Spleen (tissue), 11 donors: ENCODE data around the gene ERC2. TPM values are rescaled to one million over a fixed set of nuclear protein-coding genes. Genes with fewer than 3 reads are reported as not detected.

Experiments used
- DNase-seq: peaks from one replicate; pipeline ENCODE4 v3.0.0-alpha.2; 2020
- H3K27ac ChIP-seq, 8 donors: fragments of 200-600 bp; sonication (generic) in 7 of 8; 1 replicate in 4 of 8; 2 replicates in 4 of 8; pipeline versions ENCODE4 v1.5.0 to v1.8.0; 2016 to 2021; ENCODE audit warnings: inconsistent platforms in 4 of 8, mild to moderate bottlenecking in 4 of 8, moderate library complexity in 1 of 8
- H3K27me3 ChIP-seq, 7 donors: fragments of 200-600 bp; sonication (generic) in 6 of 7; replicated peaks in 1 of 7; 1 replicate in 4 of 7; 2 replicates in 3 of 7; pipeline versions ENCODE4 v1.5.0 to v1.8.0; 2016 to 2021; ENCODE audit warnings: inconsistent platforms in 3 of 7, mild to moderate bottlenecking in 1 of 7
- H3K36me3 ChIP-seq, 6 donors: fragments of 200-600 bp; sonication (generic) in 5 of 6; 1 replicate in 4 of 6; 2 replicates in 2 of 6; pipeline versions ENCODE4 v1.5.0 to v1.8.0; 2016 to 2021; ENCODE audit warnings: inconsistent platforms in 2 of 6
- H3K4me1 ChIP-seq, 6 donors: fragments of 200-600 bp; sonication (generic) in 5 of 6; 1 replicate in 3 of 6; 2 replicates in 3 of 6; pipeline versions ENCODE4 v1.5.0 to v1.8.0; 2016 to 2021; ENCODE audit warnings: inconsistent platforms in 3 of 6
- H3K4me3 ChIP-seq, 8 donors: fragments of 200-600 bp; sonication (generic) in 7 of 8; 1 replicate in 4 of 8; 2 replicates in 4 of 8; pipeline versions ENCODE4 v1.5.0 to v1.8.0; 2016 to 2021; ENCODE audit warnings: inconsistent platforms in 4 of 8, mild to moderate bottlenecking in 4 of 8, moderate library complexity in 2 of 8
- H3K9me3 ChIP-seq, 8 donors: fragments of 200-600 bp; sonication (generic) in 7 of 8; 1 replicate in 4 of 8; 2 replicates in 4 of 8; pipeline versions ENCODE4 v1.5.0 to v1.8.0; 2016 to 2021; ENCODE audit warnings: inconsistent platforms in 4 of 8
- POLR2A ChIP-seq, 3 donors: fragments of 450-650 bp; IDR thresholded peaks; one replicate each; pipeline ENCODE4 v1.5.1; 2017; ENCODE audit warnings: antibody characterized with exemption in 3 of 3, mild to moderate bottlenecking in 1 of 3
- POLR2AphosphoS5 ChIP-seq, 3 donors: sonication (generic); formaldehyde crosslinking; IDR thresholded peaks; one replicate each; pipeline ENCODE4 v1.5.1; 2017; ENCODE audit warnings: antibody characterized with exemption in 3 of 3
- WGBS, 5 donors: extraction: QIAGEN DNeasy Blood & Tissue Kit in 3 of 5; methylation state at CpG; one replicate each; pipeline versions ENCODE4 v1.1.5 to v1.1.7; 2013 to 2018; 5-methylcytosine and 5-hydroxymethylcytosine counted together
- intact Hi-C: fragments of 100-400 bp; cut with DNase I; formaldehyde crosslinking; loops from one replicate; pipeline ENCODE4 v1.15.0; 2023; ENCODE audit warnings: low total_unique reads
- polyA plus RNA-seq, 3 donors: library from polyadenylated mRNA; stranded (reverse); fragments of 200-250 nt; gene quantifications; one replicate each; pipeline ENCODE4 v1.2.1, GENCODE V29; 2013
- total RNA-seq, 7 donors: library from RNA; depleted of rRNA in 3 of 7; stranded (reverse); fragments of >200 nt in 3 of 7; fragmentation: NEBNext Ultra II Directional in 4 of 7; extraction: Animal tissue kit (Norgen Biotek cat#: 25700) in 4 of 7; gene quantifications; one replicate each; pipeline versions ENCODE4 v1.1.0 to v1.2.1, GENCODE V29; 2016 to 2021
- TF ChIP-seq, protein P1 (sequence below), 11 experiments: fragments of 200-600 bp in 7 of 11; fragments of 450-650 bp in 4 of 11; sonication (generic) in 4 of 11; IDR thresholded peaks in 8 of 11; conservative IDR thresholded peaks in 3 of 11; 1 replicate in 7 of 11; 2 replicates in 4 of 11; pipeline versions ENCODE4 v1.4.0 to v1.8.0; 2016 to 2021; ENCODE audit warnings: antibody characterized with exemption in 11 of 11, inconsistent platforms in 4 of 11, mild to moderate bottlenecking in 1 of 11
- donor health status: healthy with polysubstance abuse.
- donor health status: DM: no; HTN: no; CAD: no; lungs with moderate emphysema.
- donor health status: DM: no; HTN: no; CAD: no.
- donor health status: Bipolar disorder and iron deficiency.
- donor health status: healthy.
- donor health status: DM: no; HTN: no; CAD: no.
- donor health status: DM: yes; HTN: yes; CAD: no.

ERC2 gene
- total and polyA plus RNA-seq, 10 donors, result 0.04 to 4.9 (median 0.39) TPM

DNA sequence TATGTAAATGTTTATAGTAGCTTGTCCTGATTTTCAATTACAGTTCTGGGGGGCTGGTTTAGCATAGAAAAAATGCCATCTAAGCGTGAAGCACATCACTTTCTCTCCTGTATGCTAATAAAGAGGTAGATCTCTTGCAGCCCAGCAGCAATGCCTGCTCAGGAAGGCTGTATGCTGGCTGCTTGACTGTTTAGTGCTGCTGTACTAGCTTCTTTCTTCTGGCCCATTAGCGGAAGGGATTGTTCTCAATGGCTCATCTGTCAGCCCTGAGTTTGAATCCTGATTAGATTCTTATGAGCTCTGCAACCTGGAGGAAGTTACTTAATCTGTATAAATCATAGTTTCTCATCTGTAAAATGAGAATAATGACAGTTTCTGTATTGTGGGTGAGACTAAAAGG is 478.9 kb downstream of the ERC2 start:
- Histone ChIP-seq H3K9me3 (no peaks in the 10 kb centered on the region), H3K27ac (no peak overlapping the region), H3K27me3 (no peaks in the 10 kb centered on the region), H3K4me1 (no peaks in the 10 kb centered on the region), H3K36me3 (no peaks in the 10 kb centered on the region), H3K4me3 (no peak overlapping the region)
- TF ChIP-seq, protein P1, sequence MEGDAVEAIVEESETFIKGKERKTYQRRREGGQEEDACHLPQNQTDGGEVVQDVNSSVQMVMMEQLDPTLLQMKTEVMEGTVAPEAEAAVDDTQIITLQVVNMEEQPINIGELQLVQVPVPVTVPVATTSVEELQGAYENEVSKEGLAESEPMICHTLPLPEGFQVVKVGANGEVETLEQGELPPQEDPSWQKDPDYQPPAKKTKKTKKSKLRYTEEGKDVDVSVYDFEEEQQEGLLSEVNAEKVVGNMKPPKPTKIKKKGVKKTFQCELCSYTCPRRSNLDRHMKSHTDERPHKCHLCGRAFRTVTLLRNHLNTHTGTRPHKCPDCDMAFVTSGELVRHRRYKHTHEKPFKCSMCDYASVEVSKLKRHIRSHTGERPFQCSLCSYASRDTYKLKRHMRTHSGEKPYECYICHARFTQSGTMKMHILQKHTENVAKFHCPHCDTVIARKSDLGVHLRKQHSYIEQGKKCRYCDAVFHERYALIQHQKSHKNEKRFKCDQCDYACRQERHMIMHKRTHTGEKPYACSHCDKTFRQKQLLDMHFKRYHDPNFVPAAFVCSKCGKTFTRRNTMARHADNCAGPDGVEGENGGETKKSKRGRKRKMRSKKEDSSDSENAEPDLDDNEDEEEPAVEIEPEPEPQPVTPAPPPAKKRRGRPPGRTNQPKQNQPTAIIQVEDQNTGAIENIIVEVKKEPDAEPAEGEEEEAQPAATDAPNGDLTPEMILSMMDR (IDR thresholded peaks at IDR 0.05 in 8 of 11, conservative IDR thresholded peaks at IDR 0.05 in 3 of 11), result no peak
- no peak for TF ChIP-seq POLR2A (IDR thresholded peaks at IDR 0.05)
- TF ChIP-seq POLR2AphosphoS5 (IDR thresholded peaks at IDR 0.05), result no peak
- no peak for DNase-seq
- intact Hi-C loops, result no loop called here
- 74 to 91% (median 88%) methylated on average over 2 of the region's 2 CpGs for WGBS, 5 donors

DNA sequence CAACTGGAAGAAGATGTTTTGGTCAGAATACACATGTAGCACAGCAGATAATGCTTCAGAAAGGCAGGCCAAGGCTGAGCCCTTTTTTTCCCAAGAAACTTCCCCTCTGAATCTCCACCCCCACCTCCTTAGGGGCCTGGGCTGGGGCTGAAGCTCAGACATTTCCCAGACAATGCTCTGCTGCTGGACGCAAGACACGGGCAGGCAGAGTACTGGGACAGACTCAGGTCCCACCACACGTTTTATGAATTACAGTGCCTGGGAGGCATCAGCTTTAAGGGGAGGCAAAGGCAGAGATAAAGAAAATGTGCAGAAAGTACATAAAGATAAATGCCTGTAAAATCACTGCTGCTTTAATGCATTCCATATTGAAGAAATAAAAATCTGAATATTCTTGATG is 479.4 kb downstream of the ERC2 start:
- TF ChIP-seq, protein P1 (IDR thresholded peaks at IDR 0.05 in 8 of 11, conservative IDR thresholded peaks at IDR 0.05 in 3 of 11), result no peak
- TF ChIP-seq POLR2AphosphoS5 (IDR thresholded peaks at IDR 0.05) (no peak), POLR2A (IDR thresholded peaks at IDR 0.05) (no peak)
- intact Hi-C loops, result no loop called here
- no peak for DNase-seq

DNA sequence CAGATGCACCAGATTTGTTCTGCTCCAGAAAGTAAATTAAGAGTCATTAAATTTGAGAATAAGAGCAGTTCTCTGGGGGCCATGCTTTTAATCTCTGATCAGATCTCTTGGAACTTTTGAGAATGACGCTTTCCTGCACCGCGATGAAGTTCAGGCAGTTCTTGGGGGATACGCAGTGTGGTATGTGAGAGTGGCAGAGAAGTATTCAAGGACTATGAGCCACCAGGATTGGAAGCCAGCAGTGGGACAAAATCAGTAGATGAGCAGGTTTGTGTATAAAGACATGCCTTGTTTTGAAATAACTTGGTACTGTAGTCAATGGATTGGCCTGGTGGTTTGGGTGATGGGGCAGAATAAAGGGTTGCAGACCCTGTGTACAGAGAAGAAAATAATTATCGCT is 483.6 kb downstream of the ERC2 start:
- Histone ChIP-seq H3K4me3 (no peak overlapping the region), H3K4me1 (no peaks in the 10 kb centered on the region), H3K27ac (no peak overlapping the region), H3K36me3 (no peaks in the 10 kb centered on the region), H3K27me3 (no peaks in the 10 kb centered on the region), H3K9me3 (no peaks in the 10 kb centered on the region)
- intact Hi-C loops, result no loop called here
- no peak for DNase-seq
- 90 to 96% (median 93%) methylated on average over 5 of the region's 5 CpGs for WGBS, 5 donors
- TF ChIP-seq, protein P1 (IDR thresholded peaks at IDR 0.05 in 8 of 11, conservative IDR thresholded peaks at IDR 0.05 in 3 of 11), result no peak
- TF ChIP-seq POLR2AphosphoS5 (IDR thresholded peaks at IDR 0.05) (no peak), POLR2A (IDR thresholded peaks at IDR 0.05) (no peak)

More for the DNA sequence above, 479.4 kb downstream of the ERC2 start:
- no peaks in the 10 kb centered on the region for H3K4me1 ChIP-seq
- no peak overlapping the region for H3K4me3 ChIP-seq
- H3K36me3 ChIP-seq, result no peaks in the 10 kb centered on the region
- no peaks in the 10 kb centered on the region for H3K27me3 ChIP-seq
- no peak overlapping the region for H3K27ac ChIP-seq
- no peaks in the 10 kb centered on the region for H3K9me3 ChIP-seq
- WGBS, 5 donors, result 54 to 90% (median 71%) methylated on average over 3 of the region's 3 CpGs

DNA sequence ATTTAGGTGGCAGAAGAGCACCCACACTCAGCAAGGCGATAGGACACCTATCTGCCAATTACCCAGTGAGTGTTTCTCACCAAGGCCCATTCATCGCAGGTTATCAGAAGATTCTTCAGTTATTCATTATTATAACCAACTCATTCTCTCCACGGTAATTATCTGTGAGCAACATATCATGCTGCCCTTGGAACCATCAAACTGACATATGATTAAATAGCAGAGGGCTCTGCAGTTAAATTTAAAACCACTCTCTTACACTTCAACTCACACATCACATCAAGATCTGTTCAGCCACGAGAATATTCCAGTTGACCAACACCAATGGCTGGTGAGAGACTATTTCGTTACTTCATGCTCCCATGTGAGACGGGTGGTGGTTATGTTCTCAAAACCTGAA is 489.3 kb downstream of the ERC2 start:
- no peaks in the 10 kb centered on the region for H3K36me3 ChIP-seq
- H3K27ac ChIP-seq, result no peak overlapping the region
- no peak for DNase-seq
- TF ChIP-seq, protein P1 (IDR thresholded peaks at IDR 0.05 in 8 of 11, conservative IDR thresholded peaks at IDR 0.05 in 3 of 11), result no peak
- TF ChIP-seq POLR2A (IDR thresholded peaks at IDR 0.05) (no peak), POLR2AphosphoS5 (IDR thresholded peaks at IDR 0.05) (no peak)
- intact Hi-C loops, result no loop called here
- H3K4me1 ChIP-seq, result no peaks in the 10 kb centered on the region
- 84 to 89% (median 86%) methylated on average over 6 of the region's 6 CpGs for WGBS, 5 donors
- H3K27me3 ChIP-seq, result no peaks in the 10 kb centered on the region
- H3K9me3 ChIP-seq, result no peaks in the 10 kb centered on the region
- no peak overlapping the region for H3K4me3 ChIP-seq
